Stimulated activated CD4-positive, alpha-beta T cell treated with anti-CD3 and anti-CD28 coated beads, Interleukin-12 subunit alpha, Interleukin-12 subunit beta, amount 100 ng/mL, for 48 hours (primary cell): ENCODE measurements around the gene HOXC12.
A peak's percentile ranks its signal among the peaks of the same experiment; 100 is the strongest.

Experiments
- DNase-seq, 3 donors: peaks; one replicate each; pipeline ENCODE4 v3.0.0-alpha.2; 2020; ENCODE audit warnings: low read depth in 2 of 3, low spot score in 1 of 3

HOXC12 gene

DNA sequence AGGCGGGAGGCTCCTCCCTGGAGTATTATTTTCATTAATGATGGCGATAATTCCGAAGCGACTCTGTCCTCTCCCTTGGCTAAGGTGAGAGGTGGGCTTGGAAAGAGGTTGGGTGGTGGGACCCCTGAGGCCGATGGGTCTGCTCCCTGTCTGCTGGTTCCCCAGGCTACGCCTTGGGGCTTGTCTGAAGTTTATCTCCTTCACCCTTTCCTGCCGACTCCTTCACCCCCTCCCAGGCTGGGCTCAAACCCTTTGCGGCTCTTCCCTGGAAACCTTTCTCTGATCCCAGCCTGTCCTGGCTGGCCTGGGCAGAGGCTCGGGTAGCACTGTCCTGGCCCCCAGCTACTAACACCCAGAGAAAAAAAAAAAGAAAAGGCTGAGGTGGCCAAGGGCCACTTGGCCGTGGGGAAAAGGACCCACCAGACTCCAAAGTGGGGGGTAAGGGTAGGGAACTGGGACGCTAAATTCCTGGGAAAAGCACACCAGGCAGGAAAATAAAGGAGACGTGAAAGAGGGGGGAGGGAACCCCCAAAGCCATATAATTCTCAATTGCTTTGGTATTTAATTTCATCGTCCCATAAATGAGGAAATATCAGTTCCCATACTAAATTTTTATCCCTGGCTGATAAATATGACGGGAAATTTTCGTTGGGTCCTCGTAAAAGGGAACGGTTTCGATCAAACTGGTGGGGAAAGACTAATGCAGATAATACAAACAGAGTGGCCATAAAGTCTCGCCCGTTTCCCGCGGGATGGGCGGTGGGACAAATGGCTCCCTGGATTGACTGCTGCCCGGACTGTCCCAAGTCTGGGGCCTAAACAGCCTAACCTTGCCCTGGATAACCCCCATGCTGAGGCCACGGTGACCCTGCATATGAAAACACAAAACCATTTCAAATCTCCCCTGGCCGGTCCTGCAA lies 28.2 kb downstream of the HOXC12 start:
- DNase-seq: no peak

GRCh38 chr12:53983568-53983949 lies 28.9 kb downstream of the HOXC12 start:
- DNase-seq: no peak

GRCh38 chr12:53983950-53984572 lies 29.4 kb downstream of the HOXC12 start:
- DNase-seq: no peak

DNA sequence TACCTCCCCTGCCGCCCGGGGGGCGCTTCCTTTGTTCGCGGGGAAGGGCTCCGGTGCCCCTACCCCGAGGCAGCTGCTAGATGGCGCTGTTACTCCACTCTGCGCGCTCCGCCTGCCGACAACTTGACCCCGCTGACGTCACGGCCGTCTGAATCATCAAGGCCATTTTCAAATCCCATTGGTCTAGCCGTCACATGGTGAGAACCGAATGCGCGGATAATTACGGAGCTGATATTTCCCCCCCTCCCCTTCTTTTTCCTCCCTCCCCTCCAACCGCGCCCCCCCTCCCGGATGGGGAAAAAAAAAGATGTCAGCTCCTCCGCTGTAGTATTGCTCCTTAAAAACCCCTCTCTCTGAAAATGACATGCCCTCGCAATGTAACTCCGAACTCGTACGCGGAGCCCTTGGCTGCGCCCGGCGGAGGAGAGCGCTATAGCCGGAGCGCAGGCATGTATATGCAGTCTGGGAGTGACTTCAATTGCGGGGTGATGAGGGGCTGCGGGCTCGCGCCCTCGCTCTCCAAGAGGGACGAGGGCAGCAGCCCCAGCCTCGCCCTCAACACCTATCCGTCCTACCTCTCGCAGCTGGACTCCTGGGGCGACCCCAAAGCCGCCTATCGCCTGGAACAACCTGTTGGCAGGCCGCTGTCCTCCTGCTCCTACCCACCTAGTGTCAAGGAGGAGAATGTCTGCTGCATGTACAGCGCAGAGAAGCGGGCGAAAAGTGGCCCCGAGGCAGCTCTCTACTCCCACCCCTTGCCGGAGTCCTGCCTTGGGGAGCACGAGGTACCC lies 30.4 kb downstream of the HOXC12 start, which contains the start of gene HOXC10:
TSS of gene HOXC10 (plus strand) at position 246 of the 791 bp plus-strand sequence. CDS start at position 360, 114 bp downstream.
- peak; percentile 77 to 85 (median 81) for DNase-seq

DNA sequence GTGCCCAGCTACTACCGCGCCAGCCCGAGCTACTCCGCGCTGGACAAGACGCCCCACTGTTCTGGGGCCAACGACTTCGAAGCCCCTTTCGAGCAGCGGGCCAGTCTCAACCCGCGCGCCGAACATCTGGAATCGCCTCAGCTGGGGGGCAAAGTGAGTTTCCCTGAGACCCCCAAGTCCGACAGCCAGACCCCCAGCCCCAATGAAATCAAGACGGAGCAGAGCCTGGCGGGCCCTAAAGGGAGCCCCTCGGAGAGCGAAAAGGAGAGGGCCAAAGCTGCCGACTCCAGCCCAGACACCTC lies 30.9 kb downstream of the HOXC12 start:
- no peak for DNase-seq

- DNase-seq: no peak
Observed at GRCh38 chr12:53985994-53986685, 31.4 kb downstream of the HOXC12 start.

DNA sequence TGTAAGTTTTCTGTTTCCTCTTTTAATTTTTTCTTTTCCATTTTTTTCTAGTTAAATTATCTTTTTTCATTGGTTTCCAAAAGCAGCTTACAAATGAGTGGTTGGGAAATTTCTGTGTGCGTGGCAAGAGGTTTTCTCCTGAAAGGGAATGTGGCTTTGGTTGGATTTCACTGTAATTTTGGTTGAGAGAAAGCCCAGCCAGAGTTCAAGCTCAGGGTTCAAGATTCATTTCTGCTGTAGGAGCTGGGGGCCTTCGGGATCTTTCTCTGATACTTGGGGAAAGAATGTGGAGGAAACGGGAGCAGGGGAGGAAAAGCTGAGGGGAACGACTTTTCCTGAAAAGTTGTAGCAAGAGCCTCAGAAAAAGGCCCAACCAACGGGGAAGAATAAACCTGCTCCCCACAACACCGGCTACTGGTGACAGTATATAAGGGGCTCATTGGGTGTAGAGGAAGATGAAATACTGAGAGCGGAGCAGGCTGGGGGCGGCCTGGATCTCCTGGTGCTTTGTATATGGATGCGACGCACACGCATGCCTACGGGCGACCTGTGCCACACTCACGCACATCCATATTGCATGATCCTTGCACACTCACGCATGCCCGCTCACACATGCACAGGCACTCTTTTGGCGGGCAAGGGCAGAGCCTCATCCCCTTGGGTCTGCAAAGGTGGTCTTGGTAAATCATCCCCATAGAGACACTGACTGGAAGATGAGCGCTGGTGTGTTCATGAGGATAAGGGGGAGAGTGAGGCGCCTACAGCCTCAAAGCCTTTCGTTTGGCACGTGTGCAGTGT lies 32.2 kb downstream of the HOXC12 start:
- DNase-seq: no peak

DNA sequence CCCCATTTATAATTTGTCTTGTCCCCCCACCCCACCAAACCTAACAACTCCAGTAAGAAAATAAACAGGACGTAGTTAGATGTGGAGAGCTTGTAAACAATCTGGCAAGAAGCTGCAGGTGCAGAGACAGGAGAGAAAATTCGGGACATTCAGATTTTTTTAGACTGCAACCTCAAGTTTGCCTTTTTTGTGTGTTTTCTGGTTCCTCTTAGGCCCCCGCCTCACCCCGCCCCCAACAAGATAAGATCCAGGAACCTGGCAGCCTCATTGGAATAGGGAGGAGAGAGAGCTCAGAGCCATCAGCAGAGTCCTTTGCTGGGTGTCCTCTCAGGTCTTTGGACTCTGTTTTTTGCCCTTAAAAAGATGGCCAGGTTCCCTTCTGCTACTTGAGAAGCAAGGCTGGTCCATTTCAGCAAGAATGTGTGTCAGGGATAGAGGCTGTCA lies 33.1 kb downstream of the HOXC12 start:
- DNase-seq: no peak

DNA sequence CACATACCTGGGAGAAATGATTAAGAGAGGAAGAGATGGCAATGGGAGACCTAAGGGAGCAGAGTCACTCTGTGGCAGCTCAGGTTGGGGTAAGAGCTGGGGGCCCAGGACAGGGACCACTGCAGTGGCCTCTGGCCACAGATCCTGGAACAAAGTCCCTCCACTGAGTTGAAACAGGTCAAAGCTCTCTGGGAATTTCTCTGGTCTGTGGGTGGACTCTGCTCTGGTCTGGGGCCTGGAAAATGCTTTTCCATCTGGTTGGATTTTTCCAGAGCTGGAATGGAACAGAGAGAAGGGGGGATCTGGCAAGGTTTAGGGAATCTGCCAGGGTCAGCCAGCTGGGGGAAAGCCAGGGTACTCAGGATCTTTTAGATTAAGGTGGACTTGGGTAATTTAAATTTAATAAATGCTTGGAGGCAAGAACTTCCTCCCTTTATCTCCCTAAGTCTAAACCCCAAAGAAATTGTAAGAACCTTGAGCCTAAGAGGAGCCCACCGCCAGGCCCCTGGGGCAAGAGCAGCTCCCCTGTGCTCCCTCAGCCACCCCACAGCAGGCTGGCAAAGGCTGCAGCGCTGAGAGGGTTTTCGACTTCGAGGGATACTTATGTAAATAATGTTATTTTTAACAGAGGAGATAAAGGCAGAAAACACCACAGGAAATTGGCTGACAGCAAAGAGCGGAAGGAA lies 34.0 kb downstream of the HOXC12 start:
- DNase-seq: no peak

DNA sequence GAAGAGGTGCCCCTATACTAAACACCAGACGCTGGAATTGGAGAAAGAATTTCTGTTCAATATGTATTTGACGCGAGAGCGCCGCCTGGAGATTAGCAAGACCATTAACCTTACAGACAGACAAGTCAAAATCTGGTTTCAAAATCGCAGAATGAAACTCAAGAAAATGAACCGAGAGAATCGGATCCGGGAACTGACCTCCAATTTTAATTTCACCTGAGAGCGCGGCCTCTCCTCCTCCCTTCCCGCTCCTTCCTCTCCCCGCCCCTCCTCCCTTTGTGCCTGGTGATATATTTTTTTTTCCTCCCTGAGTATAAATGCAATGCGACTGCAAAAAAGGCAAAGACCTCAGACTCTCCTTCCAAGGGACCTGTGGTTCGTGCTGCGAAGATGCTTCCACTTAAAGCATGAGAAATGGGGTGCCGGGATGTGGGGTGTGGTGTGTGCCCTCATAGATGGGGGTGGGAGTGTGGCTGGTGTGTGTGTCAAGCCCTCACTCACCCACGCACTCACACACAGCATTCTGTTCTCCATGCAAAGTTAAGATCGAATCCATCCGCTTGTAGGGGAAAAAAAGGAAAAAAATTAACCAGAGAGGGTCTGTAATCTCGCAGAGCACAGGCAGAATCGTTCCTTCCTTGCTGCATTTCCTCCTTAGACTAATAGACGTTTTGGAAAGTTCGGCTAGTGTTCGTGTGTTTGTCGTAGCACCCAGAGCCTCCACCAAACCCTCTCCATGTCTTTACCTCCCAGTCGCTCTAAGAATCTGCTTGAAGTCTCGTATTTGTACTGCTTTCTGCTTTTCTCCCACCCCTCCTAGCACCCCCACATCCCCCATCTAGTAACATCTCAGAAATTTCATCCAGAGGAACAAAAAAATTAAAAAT lies 34.8 kb downstream of the HOXC12 start:
- no peak for DNase-seq

DNA sequence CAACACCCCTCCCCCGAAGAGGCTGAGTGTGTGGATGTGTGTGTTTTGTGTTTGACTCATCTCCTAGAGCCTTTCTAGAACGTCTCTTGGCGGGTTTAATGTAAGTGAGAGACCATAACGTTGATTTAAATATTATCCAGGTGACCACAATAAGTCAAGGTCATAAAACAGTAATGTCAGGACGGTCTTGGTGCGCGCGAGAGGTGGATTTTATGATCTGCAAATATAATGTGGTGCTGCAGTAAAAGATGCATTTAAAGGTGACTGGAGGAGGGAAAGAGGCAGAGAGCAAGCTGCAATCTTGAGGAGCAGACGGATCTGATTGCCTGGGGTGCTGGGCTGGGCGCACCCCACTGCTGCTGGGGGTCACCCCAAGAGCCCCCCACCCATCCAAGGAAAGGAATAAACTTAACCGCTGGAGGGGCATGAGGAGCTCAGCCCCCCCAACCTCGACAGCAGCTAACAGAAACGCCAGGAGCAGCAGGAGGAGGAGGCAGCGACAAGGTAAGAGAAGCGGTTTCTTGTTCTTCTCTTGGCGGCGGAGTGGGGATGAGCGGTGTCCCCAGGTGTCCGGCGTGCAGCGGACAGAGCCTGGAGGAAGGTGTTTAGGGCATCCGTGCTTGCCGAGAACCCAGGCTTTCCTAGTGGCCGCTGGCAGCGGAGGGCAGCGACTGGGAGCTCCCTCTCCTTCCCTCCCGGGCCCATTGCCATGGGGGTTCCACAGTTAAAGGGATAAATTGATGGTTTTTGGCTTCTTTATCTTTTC lies 35.8 kb downstream of the HOXC12 start:
- no peak for DNase-seq

- no peak for DNase-seq
Observed at GRCh38 chr12:53991077-53991460, 36.4 kb downstream of the HOXC12 start.

GRCh38 chr12:53992377-53992889 lies 37.7 kb downstream of the HOXC12 start:
- no peak for DNase-seq

DNA sequence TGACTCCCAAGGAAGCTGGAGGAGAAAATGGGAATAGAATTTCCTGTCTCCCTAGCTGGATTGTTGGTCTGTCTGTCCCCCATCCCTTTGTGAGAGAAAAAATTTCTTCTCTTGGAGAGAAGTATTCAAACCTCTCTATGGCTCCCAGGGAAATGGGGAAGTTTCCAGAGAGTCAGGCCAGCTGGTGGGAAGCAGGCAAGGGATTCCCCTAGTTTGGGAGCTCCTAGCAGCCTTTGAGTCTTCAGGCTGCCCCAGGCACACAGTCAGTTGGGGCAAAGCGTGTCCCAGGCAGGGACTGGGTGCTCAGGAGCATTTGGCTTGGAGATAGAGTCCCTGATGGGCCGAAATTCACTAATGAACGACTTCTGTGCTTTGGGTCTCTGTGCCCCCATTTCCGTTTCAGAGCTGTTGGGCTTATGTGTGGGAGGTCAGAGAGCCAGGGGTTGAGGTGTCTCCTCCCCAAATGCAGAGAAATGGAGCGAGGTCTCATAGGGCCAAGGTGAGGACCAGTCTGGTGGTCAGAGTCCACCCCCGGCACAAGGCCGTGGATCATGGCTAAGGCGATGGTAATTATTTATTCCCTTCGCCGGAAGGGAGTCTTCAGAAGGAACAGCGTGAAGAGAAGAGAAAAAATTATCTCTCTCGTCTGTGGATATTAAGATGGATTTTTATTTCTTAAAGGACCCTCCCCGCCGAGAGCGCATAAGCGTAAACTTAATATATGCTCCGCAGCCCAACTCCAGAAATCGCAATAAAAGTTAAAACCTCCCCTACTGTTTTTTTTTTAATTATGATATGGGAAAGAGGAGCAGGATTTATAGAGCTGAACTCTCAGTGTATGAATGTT lies 38.7 kb downstream of the HOXC12 start:
- DNase-seq: no peak

GRCh38 chr12:53994009-53994263 lies 39.2 kb downstream of the HOXC12 start:
- DNase-seq: no peak

GRCh38 chr12:53994264-53995001 lies 39.7 kb downstream of the HOXC12 start:
- DNase-seq: no peak

DNA sequence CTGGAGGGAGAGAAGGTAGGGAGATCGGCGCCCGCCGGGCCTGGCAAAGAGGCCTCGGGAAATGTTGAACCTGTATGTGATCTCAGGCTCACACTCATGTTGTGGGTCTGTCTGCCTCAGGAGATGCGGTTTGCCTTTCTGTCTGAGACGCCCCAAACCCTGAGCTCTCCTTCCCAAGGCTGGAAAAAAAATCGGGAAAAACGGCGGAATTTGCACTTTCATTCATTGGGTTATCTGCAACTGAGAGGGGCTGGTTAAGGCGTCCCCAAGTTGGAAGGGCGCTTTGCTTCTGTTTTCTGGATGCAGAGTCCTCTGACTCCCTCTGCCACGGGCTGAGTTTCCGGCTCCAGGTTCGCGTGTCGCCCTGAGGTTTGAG lies 40.3 kb downstream of the HOXC12 start:
- no peak for DNase-seq
